GM18951 (cell line): ENCODE data around the gene CCM2L.
"Not testable (repeated sequence)": the region's sequence is repeated elsewhere in the genome, so short reads cannot be mapped to it uniquely, and the experiment has no call there.

ENCODE experiments used
- POLR2A ChIP-seq: IDR thresholded peaks from 4 replicates; pipeline ENCODE4 v1.6.1; 2011; ENCODE audit warnings: mild to moderate bottlenecking; ENCODE audit not compliant: insufficient read length, insufficient read depth; ENCODE audit errors: extremely low read depth
- in situ Hi-C: fragments of 300-500 bp; cut with MboI; formaldehyde crosslinking; loops from one replicate; pipeline ENCODE4 v1.12.0; 2022; ENCODE audit warnings: low sequenced_read_pairs, mixed read lengths, inconsistent platforms; ENCODE audit not compliant: unreplicated experiment

The CCM2L gene

DNA sequence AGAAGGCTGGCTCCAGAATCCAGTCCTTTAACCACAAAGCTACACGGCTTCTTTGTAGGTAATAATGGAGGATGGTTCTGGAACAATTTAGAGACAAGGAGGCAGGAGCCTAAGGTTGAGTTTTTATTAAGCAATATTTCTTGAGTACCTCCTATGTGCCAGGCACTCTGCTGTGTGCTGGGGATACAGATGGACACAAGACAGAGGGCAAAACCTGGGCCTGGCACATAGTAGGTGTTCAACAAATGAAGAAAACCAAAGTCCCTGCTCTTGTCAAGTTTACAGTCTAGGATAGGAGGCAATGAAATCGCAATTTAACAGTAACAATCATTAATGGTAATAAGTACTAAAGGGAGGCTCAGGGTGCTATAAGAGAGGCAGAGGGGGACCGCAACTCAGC lies 17.4 kb downstream of the CCM2L start:
- in situ Hi-C loops, result loop anchor here (10.0 kb wide), 1 partner anchor 173 kb away; no protein-coding TSS in a partner anchor
- no peak for TF ChIP-seq POLR2A

DNA sequence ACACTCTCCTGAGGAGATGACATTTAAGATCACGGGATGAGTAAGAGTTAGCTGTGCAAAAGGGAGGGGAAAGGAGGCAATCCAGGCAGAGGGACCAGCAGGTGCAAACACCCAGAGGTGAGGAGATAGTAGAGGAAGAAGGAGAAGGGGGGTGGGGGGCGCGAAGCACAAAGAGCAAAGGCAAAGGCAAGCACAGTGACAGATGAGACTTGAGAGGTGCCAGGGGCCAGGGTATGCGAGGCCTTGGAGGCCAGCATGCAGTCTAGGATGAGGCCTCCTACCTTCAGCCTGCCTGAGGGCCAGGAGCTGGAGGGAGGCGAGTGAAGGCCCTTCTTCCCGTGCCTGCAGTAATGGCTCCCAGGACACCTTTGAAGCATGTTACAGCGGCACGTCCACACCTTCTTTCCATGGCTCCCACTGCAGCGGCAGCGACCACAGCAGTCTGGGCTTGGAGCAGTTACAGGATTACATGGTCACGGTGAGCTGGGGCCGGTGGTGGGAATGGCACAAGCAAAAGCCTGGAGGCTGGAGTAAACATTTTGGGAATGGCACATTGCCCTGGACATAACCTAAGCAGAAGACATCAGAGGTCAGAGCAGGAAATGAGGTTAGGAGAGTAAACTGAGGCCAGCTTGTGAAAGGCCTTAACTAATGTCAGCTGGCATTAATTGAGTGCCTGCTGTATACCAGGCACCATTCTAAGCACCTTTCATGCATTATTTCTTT lies 18.6 kb downstream of the CCM2L start:
- in situ Hi-C loops, result loop anchor here (10.0 kb wide), 1 partner anchor 174 kb away; no protein-coding TSS in a partner anchor
- TF ChIP-seq POLR2A, result no peak

DNA sequence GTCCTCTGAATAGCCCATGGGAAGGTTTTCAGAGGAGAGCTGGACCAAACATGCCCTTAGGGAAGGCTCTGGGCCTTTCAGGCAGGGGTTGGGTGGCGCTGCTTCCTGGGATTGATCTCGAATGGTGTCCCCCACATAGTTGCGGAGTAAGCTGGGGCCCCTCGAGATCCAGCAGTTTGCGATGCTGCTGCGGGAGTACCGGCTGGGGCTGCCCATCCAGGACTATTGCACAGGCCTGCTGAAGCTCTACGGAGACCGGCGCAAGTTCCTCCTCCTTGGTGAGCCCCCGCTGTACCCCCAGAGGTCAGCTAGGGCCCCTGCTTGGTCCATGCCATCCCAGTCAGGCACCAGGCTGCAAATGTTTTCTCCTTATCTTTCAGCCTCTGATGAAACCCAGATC lies 19.3 kb downstream of the CCM2L start:
- in situ Hi-C loops, result loop anchor here (10.0 kb wide), 1 partner anchor 175 kb away; no protein-coding TSS in a partner anchor
- no peak for TF ChIP-seq POLR2A

DNA sequence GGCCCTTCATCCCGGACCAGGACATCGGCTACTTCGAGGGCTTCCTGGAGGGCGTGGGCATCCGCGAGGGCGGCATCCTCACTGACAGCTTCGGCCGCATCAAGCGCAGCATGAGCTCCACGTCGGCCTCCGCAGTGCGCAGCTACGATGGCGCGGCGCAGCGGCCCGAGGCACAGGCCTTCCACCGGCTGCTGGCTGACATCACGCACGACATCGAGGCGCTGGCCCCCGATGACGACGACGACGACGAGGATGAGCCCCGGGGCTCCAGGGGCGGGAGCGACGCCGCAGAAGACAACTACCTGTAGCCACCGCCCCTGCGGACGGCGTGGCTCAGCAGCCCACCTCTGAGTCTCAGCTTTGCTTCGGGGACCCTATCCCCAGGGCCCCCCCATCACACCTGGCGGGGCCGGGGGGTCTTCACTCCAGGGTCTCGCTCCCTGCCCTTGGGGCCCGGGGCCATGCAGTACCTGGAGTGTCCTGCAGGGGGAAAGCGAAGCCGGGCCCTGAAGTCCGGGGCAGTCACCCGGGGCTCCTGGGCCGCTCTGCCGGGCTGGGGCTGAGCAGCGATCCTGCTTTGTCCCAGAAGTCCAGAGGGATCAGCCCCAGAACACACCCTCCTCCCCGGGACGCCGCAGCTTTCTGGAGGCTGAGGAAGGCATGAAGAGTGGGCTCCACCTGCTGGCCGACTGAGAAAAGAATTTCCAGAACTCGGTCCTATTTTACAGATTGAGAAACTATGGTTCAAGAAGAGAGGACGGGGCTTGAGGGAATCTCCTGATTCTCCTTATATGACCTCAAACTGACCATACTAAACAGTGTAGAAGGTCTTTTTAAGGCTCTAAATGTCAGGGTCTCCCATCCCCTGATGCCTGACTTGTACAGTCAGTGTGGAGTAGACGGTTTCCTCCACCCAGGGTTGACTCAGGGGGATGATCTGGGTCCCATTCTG lies 21.0 kb downstream of the CCM2L start:
- TF ChIP-seq POLR2A, result no peak
- in situ Hi-C loops, result no loop called here

DNA sequence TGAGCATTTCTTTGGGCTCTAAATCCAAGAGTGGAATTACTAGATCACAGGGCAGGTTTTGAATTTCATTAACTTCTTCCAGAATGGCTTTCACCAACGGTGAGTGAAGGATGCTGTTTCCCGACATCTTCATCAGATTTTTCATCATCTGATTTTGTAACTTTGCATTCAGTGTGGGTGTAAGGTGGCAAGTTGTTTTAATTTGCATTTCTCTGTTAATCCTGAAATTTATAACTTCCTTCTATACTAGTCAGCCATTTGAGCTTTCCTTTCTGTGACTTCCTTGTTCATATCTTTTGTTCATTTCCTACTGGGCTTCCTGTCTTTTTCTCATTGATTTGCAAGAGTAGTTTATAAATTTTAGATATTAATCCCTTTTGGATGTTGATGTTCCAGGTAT lies 23.1 kb downstream of the CCM2L start:
- TF ChIP-seq POLR2A, result no peak
- in situ Hi-C loops, result no loop called here

DNA sequence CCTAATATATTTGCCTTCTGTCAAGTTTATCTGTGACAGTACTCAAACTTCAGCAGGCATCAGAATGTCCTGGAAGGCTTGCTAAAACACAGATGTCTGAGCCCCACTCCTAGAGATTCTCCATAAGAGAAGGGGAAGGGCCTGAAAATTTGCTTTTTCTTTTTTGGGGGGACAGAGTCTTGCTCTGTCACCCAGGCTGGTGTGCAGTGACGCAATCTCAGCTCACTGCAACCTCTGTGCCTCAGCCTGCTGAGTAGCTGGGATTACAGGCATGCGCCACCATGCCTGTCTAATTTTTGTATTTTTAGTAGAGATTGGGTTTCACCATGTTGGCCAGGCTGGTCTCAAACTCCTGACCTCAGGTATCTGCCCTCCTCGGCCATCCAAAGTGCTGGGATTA lies 23.5 kb downstream of the CCM2L start:
- in situ Hi-C loops, result not testable (repeated sequence)

DNA sequence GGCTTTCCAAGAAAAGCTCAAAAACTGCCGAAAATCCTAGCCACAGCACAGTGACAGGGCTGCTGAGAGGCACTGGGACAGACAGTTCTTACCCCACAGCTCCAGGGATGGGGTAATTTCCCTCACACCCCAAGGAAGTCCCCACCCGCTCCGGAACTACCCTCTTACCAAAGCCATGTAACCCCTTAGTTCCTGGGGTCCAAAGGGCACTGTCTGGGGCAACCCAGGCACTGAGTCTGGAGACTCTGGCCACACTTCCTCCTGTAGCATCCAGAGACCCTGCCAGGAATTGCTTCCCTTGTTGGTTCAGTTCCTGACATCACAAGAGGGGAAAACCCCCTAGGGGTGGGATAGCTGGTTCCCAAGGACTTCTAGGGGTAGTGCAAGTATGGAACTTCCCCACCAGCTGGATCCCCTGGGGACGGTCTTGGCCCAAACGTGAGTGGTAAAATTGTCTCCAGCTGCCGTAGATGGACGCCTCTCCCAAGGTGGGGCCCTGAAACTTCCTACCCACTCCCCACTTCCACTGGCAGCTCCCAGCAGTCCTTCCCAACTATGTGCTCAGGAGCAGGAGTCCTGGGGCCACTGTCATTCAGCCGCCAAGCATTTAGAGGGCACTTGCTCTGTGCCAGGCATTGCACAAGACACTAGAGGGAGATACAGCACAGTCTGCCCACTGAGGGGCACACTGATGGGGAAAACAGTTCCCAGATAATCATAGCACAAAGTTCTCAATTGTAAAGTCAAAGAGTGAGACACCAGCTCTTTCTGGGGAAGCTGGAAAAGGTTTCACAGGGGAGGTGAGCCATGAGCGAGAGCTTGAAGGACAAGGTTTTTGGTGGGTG lies 24.6 kb downstream of the CCM2L start:
- TF ChIP-seq POLR2A, result no peak
- in situ Hi-C loops, result no loop called here

DNA sequence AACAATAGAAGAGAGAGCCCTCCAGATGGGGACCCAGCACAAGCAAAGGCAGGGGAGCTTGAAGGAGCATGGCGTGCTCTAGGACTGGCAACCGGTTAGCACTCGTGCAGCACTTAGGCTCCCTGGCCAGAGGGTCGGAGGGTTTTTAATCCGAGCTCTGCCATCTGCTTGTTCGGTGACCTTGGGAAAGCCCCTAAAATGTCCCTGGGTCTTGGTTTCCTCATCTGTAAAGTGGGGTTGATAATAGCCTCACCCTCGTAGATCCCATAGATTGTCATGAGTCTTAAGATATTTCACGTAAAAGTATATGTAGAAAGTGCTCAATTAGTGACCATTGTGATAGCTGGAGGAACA lies 25.2 kb downstream of the CCM2L start:
- in situ Hi-C loops, result no loop called here
- TF ChIP-seq POLR2A, result no peak

DNA sequence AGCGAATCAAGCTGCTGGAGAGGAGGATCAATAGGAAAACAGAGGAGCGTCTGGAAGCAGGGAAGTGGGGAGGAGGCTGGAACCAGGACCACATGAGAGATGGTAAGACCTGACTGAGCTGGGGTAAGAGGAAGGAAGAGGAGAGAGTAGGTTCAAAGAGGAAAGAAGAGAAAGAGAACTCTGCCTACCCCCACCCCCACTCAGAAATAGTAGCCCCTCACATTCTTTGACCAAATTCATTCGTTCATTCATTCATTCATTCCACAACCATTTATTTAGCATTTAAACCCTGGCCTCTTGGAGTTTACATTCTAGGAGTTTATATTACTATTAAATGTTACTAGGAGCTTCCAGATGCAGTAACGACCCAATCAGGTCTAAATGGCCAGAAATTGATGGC lies 26.0 kb downstream of the CCM2L start:
- TF ChIP-seq POLR2A, result no peak
- in situ Hi-C loops, result no loop called here

DNA sequence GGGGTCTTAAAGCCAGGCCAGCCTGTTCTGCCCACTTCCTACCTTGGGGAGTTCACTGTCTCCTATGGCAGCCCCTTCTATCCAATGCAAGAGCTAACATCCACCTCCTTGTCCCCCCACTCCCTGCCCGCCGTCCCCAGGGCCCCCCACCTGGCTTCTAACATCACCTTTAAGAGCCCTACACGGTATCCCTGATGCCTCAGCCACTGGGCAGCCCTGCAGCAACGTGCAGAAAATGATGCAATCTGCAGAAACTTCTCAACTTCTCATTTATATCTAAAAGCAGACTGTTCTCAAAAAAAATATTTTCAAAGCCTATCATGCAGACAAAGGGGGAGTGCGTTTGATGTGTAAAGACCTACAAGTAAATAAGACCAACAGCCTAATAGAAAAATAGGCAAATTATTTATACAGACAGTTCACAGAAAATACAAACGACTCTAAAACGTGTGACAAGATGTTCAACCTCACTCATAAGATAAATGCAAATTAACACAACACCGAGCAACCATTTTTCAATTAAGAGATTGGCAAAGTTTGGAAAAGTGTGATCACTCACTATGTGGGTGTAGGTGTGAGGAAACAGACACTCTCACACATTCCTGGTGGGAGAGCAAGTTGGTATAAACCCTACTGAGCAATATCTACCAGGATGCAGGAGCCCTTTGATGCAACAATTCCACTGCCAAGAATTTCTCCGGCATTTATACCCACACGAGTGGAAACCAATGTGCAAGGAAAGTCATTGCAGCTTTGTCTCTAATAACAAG lies 26.7 kb downstream of the CCM2L start:
- TF ChIP-seq POLR2A, result no peak
- in situ Hi-C loops, result no loop called here

DNA sequence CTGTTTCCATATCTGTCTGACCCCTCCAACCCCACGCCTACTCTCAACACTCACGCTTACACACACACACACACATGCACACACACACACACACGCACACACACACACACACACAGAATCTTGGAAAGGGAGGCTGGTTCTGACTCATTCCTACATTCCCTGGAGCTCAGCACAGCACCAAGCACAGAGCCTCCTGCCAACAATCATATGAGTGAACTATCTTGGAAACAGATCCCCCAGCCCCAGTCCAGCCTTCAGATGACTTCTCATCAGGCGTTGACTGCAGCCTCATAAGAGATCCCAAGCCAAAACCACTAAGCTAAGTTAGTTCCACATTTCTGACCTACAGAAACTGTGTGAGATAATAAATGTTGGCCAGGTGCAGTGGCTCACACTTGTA lies 27.7 kb downstream of the CCM2L start:
- no peak for TF ChIP-seq POLR2A
- in situ Hi-C loops, result no loop called here

DNA sequence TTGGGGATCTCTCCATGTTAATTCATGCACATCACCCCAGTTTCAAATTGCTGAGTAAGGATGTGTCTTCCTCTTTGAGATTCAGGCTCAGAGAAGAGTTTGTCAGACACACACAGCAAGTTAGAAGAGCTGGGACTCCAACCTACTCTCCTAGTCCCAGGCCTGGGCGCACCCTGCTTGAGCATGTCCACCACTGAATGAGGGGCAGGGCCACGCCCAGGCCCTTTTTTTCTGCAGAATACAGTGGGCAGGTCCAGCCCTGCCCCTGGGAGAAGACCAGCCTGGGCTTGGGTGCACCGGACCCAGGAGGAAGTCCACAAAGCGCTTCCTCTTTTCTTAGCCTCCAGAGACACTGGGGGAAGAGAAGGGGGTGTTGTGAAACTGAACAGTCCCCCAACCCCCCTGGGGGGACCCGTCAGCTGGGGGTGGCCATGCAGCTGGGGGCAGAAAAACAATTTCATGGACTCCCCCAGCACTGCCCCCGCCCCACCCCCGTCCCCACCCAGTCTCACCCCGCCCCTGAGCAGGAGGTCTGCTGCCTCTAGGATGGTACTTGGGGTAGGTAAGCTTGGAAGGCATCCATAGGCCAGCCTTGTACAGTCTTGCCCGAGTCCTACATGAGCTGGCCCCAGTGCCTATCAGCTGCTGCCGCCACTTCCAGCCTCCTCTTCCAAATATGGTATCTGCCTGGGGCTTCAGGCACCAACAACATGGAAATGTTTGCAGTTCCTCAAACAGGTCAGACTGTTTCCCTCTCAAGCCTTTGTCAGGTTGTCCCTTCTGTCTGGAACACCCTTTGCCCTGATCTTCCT lies 30.1 kb downstream of the CCM2L start:
- in situ Hi-C loops, result no loop called here
- TF ChIP-seq POLR2A, result no peak
